Omental fat pad (tissue), 4 donors: ENCODE measurements around the gene GLB1L2. TPM values are rescaled to one million over a fixed set of nuclear protein-coding genes. Genes with fewer than 3 reads are reported as not detected.

Experiments
- ATAC-seq: fragments of 150-250 bp; one replicate; pipeline ENCODE4 v1.9.1; 2016; ENCODE audit warnings: mild to moderate bottlenecking, moderate library complexity; ENCODE audit not compliant: low FRiP score
- DNase-seq: peaks from one replicate; pipeline ENCODE4 v3.0.0-alpha.2; 2019; ENCODE audit warnings: low spot score
- CTCF ChIP-seq, 3 donors: fragments of 450-650 bp; IDR thresholded peaks; one replicate each; pipeline ENCODE4 v1.5.1; 2016 to 2017; ENCODE audit warnings: antibody characterized with exemption in 3 of 3, mild to moderate bottlenecking in 3 of 3, moderate library complexity in 2 of 3
- total RNA-seq, 4 donors: library from RNA; depleted of rRNA; stranded (reverse); fragments of >200 nt; gene quantifications; one replicate each; pipeline ENCODE4 v1.1.0, GENCODE V29; 2016

Gene GLB1L2
- total RNA-seq, 4 donors from 2014 or later, result 1.8 to 5.5 (median 2.4) TPM

GRCh38 chr11:134361661-134362060, 29.9 kb downstream of the GLB1L2 start:
- ATAC-seq (no peak), DNase-seq (no peak)
- TF ChIP-seq CTCF (IDR thresholded peaks at IDR 0.05), result no peak

GRCh38 chr11:134362192-134362901, 30.6 kb downstream of the GLB1L2 start:
- no peak for ATAC-seq
- DNase-seq, result no peak
- no peak for TF ChIP-seq CTCF (IDR thresholded peaks at IDR 0.05)

- DNase-seq, result no peak
- TF ChIP-seq CTCF (IDR thresholded peaks at IDR 0.05), result no peak
- no peak for ATAC-seq
Measured at GRCh38 chr11:134363161-134363560, 31.4 kb downstream of the GLB1L2 start.

- DNase-seq (no peak), ATAC-seq (no peak)
- TF ChIP-seq CTCF (IDR thresholded peaks at IDR 0.05), result no peak
Measured at GRCh38 chr11:134363592-134363991, 31.8 kb downstream of the GLB1L2 start.

GRCh38 chr11:134364261-134364660, 32.5 kb downstream of the GLB1L2 start:
- ATAC-seq (no peak), DNase-seq (no peak)
- TF ChIP-seq CTCF (IDR thresholded peaks at IDR 0.05), result no peak

GRCh38 chr11:134365011-134365925, 33.5 kb downstream of the GLB1L2 start:
- TF ChIP-seq CTCF (IDR thresholded peaks at IDR 0.05), result no peak
- ATAC-seq, result no peak
- no peak for DNase-seq
